GM19351 (cell line): Measurements from ENCODE around the gene NOX4.
"Not testable (repeated sequence)": the region's sequence is repeated elsewhere in the genome, so short reads cannot be mapped to it uniquely, and the experiment has no call there.

Experiments
- ATAC-seq: cut with Tn5 transposase; IDR thresholded peaks from one replicate; pipeline ENCODE4 v1.9.1; 2021; ENCODE audit warnings: mild to moderate bottlenecking, moderate library complexity; ENCODE audit not compliant: unreplicated experiment

The NOX4 gene

GRCh38 chr11:89387501-89387900, 103.7 kb downstream of the NOX4 start:
- ATAC-seq: not testable (repeated sequence)

- ATAC-seq: not testable (repeated sequence)
These were observed 108.2 kb downstream of the NOX4 start for GRCh38 chr11:89382986-89383385.

- no peak for ATAC-seq
These were observed 110.1 kb downstream of the NOX4 start for GRCh38 chr11:89381094-89381493.

- not testable (repeated sequence) for ATAC-seq
These were observed 111.0 kb downstream of the NOX4 start for GRCh38 chr11:89379976-89380771.

DNA sequence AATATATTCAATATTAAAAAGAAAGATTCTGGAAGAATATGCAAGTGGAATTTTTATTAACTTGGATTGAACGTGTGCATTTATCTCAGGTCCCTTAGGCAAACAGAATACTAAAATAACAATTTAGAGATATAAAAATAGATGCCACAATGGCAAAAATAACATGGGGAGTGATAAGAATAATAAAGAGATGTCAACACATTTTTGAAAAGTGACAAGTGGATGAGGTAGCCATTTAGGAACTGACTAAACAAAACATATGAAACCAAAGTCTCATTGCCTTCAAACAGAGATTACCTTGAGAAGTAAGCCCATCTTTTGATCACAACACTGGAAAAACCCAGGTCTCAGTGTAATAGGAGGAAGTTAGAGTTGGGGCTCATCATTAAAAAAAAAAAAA, 112.2 kb downstream of the NOX4 start:
- ATAC-seq: not testable (repeated sequence)

DNA sequence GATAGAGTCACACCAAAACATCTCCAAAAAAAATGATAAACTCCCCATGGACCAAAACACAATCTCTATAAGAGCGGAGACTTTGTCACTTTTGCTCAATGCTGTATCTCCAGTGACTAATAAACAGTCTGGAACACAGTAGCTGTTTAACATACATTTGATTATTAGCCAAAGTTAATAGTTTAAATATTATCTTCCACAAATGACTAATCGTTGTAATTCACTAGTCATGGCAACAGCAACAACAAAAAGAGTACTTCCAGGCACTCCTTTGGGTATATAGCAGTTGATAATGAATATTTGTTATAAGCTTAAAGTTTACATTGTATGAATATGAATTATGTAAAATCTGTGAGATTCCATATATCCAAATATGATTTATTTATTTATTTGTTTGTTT, 121.8 kb downstream of the NOX4 start:
- not testable (repeated sequence) for ATAC-seq

DNA sequence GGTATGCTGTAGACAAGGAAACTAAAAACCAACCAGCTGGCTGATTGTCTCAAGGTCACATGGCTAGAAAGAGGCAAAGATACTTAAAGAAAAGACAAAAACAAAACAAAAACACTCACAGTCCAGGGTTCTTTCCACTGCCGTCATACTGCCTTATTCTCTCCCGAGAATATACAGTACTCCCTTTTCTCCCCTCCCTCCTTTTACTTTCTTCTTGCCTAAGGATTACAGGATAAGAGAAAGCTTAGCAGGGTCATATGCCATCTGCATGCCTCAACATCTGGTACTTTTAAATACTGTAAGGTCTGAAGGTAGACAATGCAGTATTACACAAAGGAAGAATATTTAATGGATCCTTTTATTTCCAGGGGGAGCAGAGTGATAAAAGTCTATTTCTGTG, 126.3 kb downstream of the NOX4 start:
- not testable (repeated sequence) for ATAC-seq

DNA sequence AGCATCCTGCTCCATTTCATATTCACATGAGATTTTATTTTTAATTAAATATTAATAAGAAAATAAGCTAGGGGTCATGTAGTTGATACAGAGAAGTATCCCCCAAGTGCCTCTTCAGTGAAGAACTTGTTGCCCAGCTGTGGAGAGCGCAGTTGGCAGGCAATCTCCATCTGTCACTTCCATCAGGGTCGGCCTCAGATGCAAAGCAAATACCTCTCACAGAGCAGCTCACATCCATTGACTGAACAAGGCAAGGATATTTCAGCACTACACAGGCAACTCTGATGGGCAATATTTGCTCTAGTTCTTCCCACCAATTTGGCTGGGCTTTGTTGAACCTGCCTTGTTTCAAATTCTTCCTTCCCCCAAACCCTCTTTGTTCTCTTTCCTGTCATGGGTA, 129.4 kb downstream of the NOX4 start:
- ATAC-seq: no peak

- ATAC-seq: not testable (repeated sequence)
These were observed 132.0 kb downstream of the NOX4 start for GRCh38 chr11:89359208-89359607.

DNA sequence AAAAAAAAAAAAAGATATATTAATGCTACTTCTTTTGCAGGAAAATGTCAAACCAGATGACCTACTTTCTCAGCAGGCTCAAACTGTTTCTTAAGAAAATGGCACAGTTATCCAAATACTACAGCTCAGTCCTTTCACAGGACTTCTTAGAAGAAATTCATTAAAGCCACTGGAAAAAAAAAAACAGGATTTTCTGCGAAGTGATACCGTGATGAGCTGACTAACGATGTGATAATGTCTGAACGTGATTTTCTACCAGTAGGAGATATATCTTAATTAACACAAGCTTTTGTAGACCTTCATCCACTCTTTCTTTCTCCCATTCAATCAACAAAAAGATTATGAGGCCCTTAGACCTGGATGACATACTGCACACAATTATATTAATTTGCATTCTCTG, 132.4 kb downstream of the NOX4 start:
- no peak for ATAC-seq

DNA sequence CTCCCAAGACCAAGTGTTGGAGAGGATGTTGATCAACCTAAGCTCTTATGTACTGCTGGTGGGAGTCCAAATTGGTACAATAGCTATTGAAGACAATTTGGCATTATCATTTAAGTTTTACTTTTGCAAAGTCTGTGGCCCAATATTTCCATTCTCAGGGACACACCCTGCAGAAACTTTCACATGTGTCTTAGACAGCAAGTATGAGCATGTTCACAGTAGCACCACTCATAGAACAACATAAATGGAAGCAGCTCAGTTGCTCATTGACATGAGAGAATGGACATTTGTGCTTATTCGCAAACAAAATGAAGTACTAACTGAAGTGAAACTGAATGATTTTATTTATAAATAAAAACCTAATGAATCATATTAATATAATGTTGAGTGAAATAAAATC, 135.5 kb downstream of the NOX4 start:
- no peak for ATAC-seq

DNA sequence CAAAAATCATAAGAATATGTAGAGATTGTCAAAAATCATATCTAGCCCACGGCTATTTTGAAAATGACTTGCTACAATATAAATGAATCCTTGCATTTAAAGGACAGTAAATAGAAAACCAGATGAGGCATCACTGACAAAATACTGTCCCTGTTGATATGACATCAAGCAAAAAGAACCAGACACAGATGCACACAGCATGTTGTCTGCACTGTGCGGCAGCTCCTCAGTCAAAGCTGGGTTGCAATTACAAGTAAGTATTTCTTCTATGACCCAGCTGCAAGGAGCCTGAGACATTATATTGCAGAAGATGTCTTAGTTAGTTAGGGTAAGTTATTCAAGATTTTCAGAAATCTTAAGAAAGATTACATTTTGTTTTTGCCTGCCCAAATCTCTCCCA, 136.7 kb downstream of the NOX4 start:
- ATAC-seq: not testable (repeated sequence)

GRCh38 chr11:89347071-89347470, 144.1 kb downstream of the NOX4 start:
- ATAC-seq: no peak

DNA sequence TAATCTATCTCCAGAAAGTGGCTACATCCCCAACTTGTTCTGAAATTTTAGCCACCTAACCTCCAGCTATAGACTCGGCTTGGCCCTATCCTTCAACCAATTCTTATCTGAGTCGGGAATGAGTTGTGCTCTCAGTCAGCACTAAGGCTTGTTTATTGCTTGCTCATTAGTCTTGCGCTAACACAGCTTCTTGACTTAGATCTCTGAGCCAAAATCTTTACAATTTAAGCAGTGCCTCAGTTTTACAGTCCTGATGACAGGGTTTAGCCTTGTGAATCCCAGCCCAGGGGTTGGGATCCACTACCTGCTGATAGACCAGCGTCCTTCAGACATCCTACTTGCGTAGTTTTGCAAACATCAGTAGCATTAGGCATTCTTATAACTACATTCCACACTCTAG, 144.6 kb downstream of the NOX4 start:
- ATAC-seq: no peak

- ATAC-seq: not testable (repeated sequence)
These were observed 148.1 kb downstream of the NOX4 start for GRCh38 chr11:89342880-89343572.

GRCh38 chr11:89340450-89340849, 150.7 kb downstream of the NOX4 start:
- ATAC-seq: not testable (repeated sequence)

DNA sequence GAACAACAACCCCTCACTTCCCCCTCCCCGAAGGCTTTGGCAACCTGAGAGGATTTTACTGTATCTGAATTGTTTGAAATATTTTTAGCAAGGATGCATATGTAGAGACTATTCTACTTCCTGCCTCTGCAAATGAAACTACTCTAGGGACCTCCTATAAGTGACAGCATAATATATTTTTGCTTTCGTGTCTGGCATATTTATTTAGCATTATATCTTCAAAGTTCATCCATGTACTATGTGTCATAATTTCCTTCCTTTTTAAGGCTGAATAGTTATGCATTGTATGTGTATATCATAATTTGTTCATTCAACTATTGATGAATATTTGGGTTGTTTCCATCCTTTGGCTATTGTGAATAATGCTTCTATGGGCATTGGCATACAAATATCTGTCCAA, 153.1 kb downstream of the NOX4 start:
- ATAC-seq: not testable (repeated sequence)

GRCh38 chr11:89337100-89337650, 154.0 kb downstream of the NOX4 start:
- not testable (repeated sequence) for ATAC-seq

GRCh38 chr11:89333704-89334103, 157.5 kb downstream of the NOX4 start:
- ATAC-seq: not testable (repeated sequence)

- not testable (repeated sequence) for ATAC-seq
These were observed 159.2 kb downstream of the NOX4 start for GRCh38 chr11:89331940-89332339.

DNA sequence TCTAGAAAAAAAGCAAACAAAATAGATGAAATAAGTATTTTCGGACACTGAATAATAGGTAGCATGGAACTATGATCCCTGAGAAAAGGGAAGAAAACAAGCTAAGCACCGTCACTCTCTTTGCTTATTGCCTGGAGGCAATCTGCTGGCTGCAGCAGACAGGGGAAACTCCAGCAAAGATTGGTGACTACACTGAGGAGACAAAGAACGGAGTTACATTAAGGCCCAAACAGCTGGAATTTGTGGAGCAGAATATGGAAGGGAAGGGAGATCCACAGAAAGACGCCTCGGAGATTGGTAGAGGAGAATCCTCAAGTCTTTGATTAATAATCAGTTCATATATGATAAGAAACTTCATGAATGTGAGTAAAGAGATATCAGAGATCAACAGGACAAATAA, 163.3 kb downstream of the NOX4 start:
- no peak for ATAC-seq

DNA sequence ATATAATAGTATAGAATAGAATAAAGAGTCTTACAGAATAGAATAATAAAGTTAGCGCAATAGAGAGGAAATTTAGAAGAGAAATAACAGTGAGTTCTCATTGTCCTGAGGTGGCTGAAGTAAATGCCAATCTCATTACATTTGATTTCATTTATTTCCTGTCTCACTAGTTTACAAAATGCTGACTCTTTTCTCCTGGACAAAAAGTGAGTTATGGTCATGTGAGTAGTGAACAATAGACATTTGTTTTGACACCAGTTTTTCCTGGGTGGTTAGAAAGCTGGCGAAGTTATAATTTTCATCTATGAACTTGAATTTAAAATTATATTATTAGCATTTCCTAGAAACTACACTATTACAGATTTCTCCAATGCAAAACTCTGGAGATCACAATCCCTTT, 169.8 kb downstream of the NOX4 start:
- ATAC-seq: no peak
